PC-3 (cell line): ENCODE results near the gene FANCG. TPM values are rescaled to one million over a fixed set of nuclear protein-coding genes. Genes with fewer than 3 reads are reported as not detected.
A peak's percentile ranks its signal among the peaks of the same experiment; 100 is the strongest.

Source experiments
- ATAC-seq: fragments of 200-7000 bp; cut with Tn5 transposase; 2 replicates; pipeline ENCODE4 v1.9.1; 2020; ENCODE audit warnings: mild to moderate bottlenecking, moderate library complexity
- BruUV-seq: library from RNA; stranded (reverse); fragments of 400-500 nt; replicated peaks from 2 replicates; lab custom pipeline; 2021; lab: Mats Ljungman, UMichigan
- CTCF ChIA-PET: fragments of 300-600 bp; sonication (Branson Sonifier 250); formaldehyde crosslinking; loops from one replicate; lab custom pipeline; 2022; ENCODE audit warnings: antibody characterized with exemption; lab: Charles Lee
- POLR2A ChIA-PET: fragments of 300-600 bp; sonication (Branson Sonifier 250); formaldehyde crosslinking; loops from one replicate; lab custom pipeline; 2022; ENCODE audit warnings: antibody characterized with exemption; ENCODE audit not compliant: unreplicated experiment; lab: Charles Lee
- DNase-seq: peaks from one replicate; pipeline ENCODE4 v3.0.0-alpha.2; 2015
- H2AFZ ChIP-seq: fragments of 300-600 bp; sonication (generic); 2 replicates; pipeline ENCODE4 v1.6.0; 2016; ENCODE audit warnings: antibody characterized with exemption, low read length
- H3F3A ChIP-seq: fragments of 300-600 bp; sonication (generic); one replicate; pipeline ENCODE4 v1.6.0; 2017; ENCODE audit warnings: antibody characterized with exemption, low read length, control low read depth, mild to moderate bottlenecking; ENCODE audit not compliant: unreplicated experiment
- H3K27ac ChIP-seq: fragments of 300-600 bp; sonication (generic); 2 replicates; pipeline ENCODE4 v1.5.1; 2016; ENCODE audit warnings: mild to moderate bottlenecking, low read length
- H3K27me3 ChIP-seq: fragments of 300-600 bp; sonication (generic); 2 replicates; pipeline ENCODE4 v1.6.1; 2016; ENCODE audit warnings: low read length, mixed read lengths
- H3K36me3 ChIP-seq: fragments of 300-600 bp; sonication (generic); 2 replicates; pipeline ENCODE4 v1.6.1; 2016; ENCODE audit warnings: low read depth, mixed run types, low read length, mixed read lengths
- H3K4me1 ChIP-seq: fragments of 300-600 bp; sonication (generic); 2 replicates; pipeline ENCODE4 v1.5.1; 2016; ENCODE audit warnings: low read length; ENCODE audit not compliant: insufficient read depth
- H3K4me2 ChIP-seq: fragments of 300-600 bp; sonication (generic); 2 replicates; pipeline ENCODE4 v1.6.0; 2016; ENCODE audit warnings: low read length
- H3K4me3 ChIP-seq: fragments of 300-600 bp; sonication (generic); 2 replicates; pipeline ENCODE4 v1.5.1; 2016; ENCODE audit warnings: mild to moderate bottlenecking, low read length, mixed read lengths
- H3K79me2 ChIP-seq: fragments of 300-600 bp; sonication (generic); 2 replicates; pipeline ENCODE4 v1.6.1; 2017; ENCODE audit warnings: low read length, mixed read lengths
- H3K9ac ChIP-seq: fragments of 300-600 bp; sonication (generic); 2 replicates; pipeline ENCODE4 v1.6.0; 2016; ENCODE audit warnings: mild to moderate bottlenecking, low read length
- H3K9me2 ChIP-seq: fragments of 300-600 bp; sonication (generic); replicated peaks from 2 replicates; pipeline ENCODE4 v1.6.1; 2016; ENCODE audit warnings: mixed run types, low read length, mixed read lengths
- H3K9me3 ChIP-seq: fragments of 300-600 bp; sonication (generic); 2 replicates; pipeline ENCODE4 v1.6.1; 2016; ENCODE audit warnings: low read length, mixed read lengths
- H4K20me1 ChIP-seq: fragments of 300-600 bp; sonication (generic); 2 replicates; pipeline ENCODE4 v1.6.1; 2016; ENCODE audit warnings: low read length, mixed read lengths
- CTCF ChIP-seq: fragments of 300-600 bp; sonication (generic); conservative IDR thresholded peaks from 2 replicates; pipeline ENCODE4 v1.5.1; 2017; ENCODE audit warnings: antibody characterized with exemption, low read depth, mild to moderate bottlenecking, low read length
- EZH2 ChIP-seq: fragments of 300-600 bp; sonication (generic); IDR thresholded peaks from one replicate; pipeline ENCODE4 v1.6.1; 2017; ENCODE audit warnings: antibody characterized with exemption, mild to moderate bottlenecking, low read length; ENCODE audit not compliant: unreplicated experiment
- EZH2phosphoT487 ChIP-seq: fragments of 300-600 bp; sonication (generic); IDR thresholded peaks from 2 replicates; pipeline ENCODE4 v1.6.1; 2018; ENCODE audit warnings: mild to moderate bottlenecking, antibody characterized with exemption, low read length, borderline replicate concordance
- intact Hi-C: fragments of 100-400 bp; cut with micrococcal nuclease; formaldehyde crosslinking; loops from 2 replicates; pipeline ENCODE4 v1.9.0; 2023
- total RNA-seq: library from RNA; depleted of rRNA; stranded (reverse); fragments of >200 nt; gene quantifications from 2 replicates; pipeline ENCODE4 v1.2.3, GENCODE V29; 2014

Gene FANCG
- total RNA-seq, 1 experiment from 2014 or later, result 32.6 TPM

- H3K9me3 ChIP-seq, result no peaks in the 10 kb centered on the region
- BruUV-seq, result no TSS peak
- no peak overlapping the region for H3K9ac ChIP-seq
- no peak for ATAC-seq
- H3K79me2 ChIP-seq, result no peaks in the 10 kb centered on the region
- no peak overlapping the region for H3K4me3 ChIP-seq
- H3K9me2 ChIP-seq, result no peaks in the 10 kb centered on the region
- H2AFZ ChIP-seq, result no peak overlapping the region
- no peaks in the 10 kb centered on the region for H3F3A ChIP-seq
- CTCF ChIA-PET, result no interaction called here
- no peaks in the 10 kb centered on the region for H3K4me1 ChIP-seq
- POLR2A ChIA-PET, result no interaction called here
- H4K20me1 ChIP-seq, result peaks cover 7% of the 10 kb centered on the region; the same call in 1 of the 2 replicates
- H3K36me3 ChIP-seq, result peaks cover 68% of the 10 kb centered on the region
- TF ChIP-seq EZH2, result no peak
- no peak for TF ChIP-seq CTCF
- no peak for TF ChIP-seq EZH2phosphoT487
- no peak for DNase-seq
- no peak overlapping the region for H3K27ac ChIP-seq
- no peaks in the 10 kb centered on the region for H3K27me3 ChIP-seq
- H3K4me2 ChIP-seq, result no peak overlapping the region
- intact Hi-C loops, result no loop called here
Observed at GRCh38 chr9:35057271-35057620, 22.5 kb downstream of the FANCG start.

- intact Hi-C loops, result no loop called here
- H3F3A ChIP-seq, result no peaks in the 10 kb centered on the region
- DNase-seq (no peak), ATAC-seq (no peak)
- TSS peak; percentile 20 for BruUV-seq
- peaks cover 62% of the 10 kb centered on the region for H3K36me3 ChIP-seq
- H3K4me1 ChIP-seq, result no peaks in the 10 kb centered on the region
- no peak overlapping the region for H3K4me2 ChIP-seq
- no peak overlapping the region for H3K9ac ChIP-seq
- ChIA-PET POLR2A (no interaction called here), CTCF (no interaction called here)
- no peak overlapping the region for H3K27ac ChIP-seq
- no peak overlapping the region for H2AFZ ChIP-seq
- H3K9me3 ChIP-seq, result no peaks in the 10 kb centered on the region
- TF ChIP-seq EZH2 (no peak), CTCF (no peak), EZH2phosphoT487 (no peak)
- no peak overlapping the region for H3K4me3 ChIP-seq
- peaks cover 7% of the 10 kb centered on the region; the same call in 1 of the 2 replicates for H4K20me1 ChIP-seq
- no peaks in the 10 kb centered on the region for H3K79me2 ChIP-seq
- no peaks in the 10 kb centered on the region for H3K27me3 ChIP-seq
- H3K9me2 ChIP-seq, result no peaks in the 10 kb centered on the region
Observed at GRCh38 chr9:35056571-35057270, 23.0 kb downstream of the FANCG start.

GRCh38 chr9:35054871-35055644 lies 24.7 kb downstream of the FANCG start:
- ChIA-PET CTCF (no interaction called here), POLR2A (no interaction called here)
- H2AFZ ChIP-seq, result no peak overlapping the region
- H3K4me3 ChIP-seq, result no peak overlapping the region
- H3K36me3 ChIP-seq, result peaks cover 50% of the 10 kb centered on the region
- TF ChIP-seq CTCF, result no peak
- no peak for TF ChIP-seq EZH2phosphoT487
- no peak for TF ChIP-seq EZH2
- no peak overlapping the region for H3K4me2 ChIP-seq
- H4K20me1 ChIP-seq, result peaks cover 3% of the 10 kb centered on the region; the same call in 1 of the 2 replicates
- H3K27ac ChIP-seq, result no peak overlapping the region
- H3K4me1 ChIP-seq, result no peaks in the 10 kb centered on the region
- ATAC-seq (no peak), DNase-seq (no peak)
- no peaks in the 10 kb centered on the region for H3F3A ChIP-seq
- H3K79me2 ChIP-seq, result no peaks in the 10 kb centered on the region
- no peaks in the 10 kb centered on the region for H3K27me3 ChIP-seq
- H3K9ac ChIP-seq, result no peak overlapping the region
- no peaks in the 10 kb centered on the region for H3K9me3 ChIP-seq
- no TSS peak for BruUV-seq
- intact Hi-C loops, result no loop called here
- no peaks in the 10 kb centered on the region for H3K9me2 ChIP-seq
